Endometrial microvascular endothelial cells (primary cell): ENCODE measurements around the gene S100Z. TPM values are rescaled to one million over a fixed set of nuclear protein-coding genes. Genes with fewer than 3 reads are reported as not detected.
"Not testable (repeated sequence)": the region's sequence is repeated elsewhere in the genome, so short reads cannot be mapped to it uniquely, and the experiment has no call there.

ENCODE experiments used
- in situ Hi-C: cut with HindIII; loops from 2 replicates; pipeline ENCODE4 v1.10.0; 2017; ENCODE audit warnings: low sequenced_read_pairs, low pct_unique_long_range_greater_than_20kb; ENCODE audit errors: inconsistent ontology term
- total RNA-seq: library from RNA; depleted of rRNA; stranded (reverse); fragments of >200 nt; gene quantifications from one replicate; pipeline ENCODE4 v1.2.3, GENCODE V29; 2015; ENCODE audit errors: inconsistent ontology term

S100Z gene
- total RNA-seq, 1 donor from 2014 or later: not detected

DNA sequence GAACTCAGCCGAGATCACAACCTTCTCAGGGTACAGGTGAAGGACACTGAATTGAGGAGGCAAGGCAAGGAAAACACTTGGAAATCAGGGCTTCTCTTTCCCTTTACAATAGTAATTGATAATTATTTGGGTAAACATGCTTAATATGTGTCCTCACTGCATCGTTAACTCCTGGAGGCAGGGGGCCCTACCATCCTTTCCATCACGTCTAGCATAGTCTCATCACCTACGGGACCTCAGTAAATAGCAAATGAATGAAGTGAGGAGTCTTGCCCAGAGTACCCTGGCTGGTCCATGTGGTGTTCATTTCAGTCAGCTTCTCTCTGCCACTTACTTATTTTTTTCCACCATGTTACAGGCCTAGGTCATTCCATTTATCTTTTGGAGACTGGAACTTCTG lies 28.7 kb upstream of the S100Z start:
- in situ Hi-C loops: no loop called here

DNA sequence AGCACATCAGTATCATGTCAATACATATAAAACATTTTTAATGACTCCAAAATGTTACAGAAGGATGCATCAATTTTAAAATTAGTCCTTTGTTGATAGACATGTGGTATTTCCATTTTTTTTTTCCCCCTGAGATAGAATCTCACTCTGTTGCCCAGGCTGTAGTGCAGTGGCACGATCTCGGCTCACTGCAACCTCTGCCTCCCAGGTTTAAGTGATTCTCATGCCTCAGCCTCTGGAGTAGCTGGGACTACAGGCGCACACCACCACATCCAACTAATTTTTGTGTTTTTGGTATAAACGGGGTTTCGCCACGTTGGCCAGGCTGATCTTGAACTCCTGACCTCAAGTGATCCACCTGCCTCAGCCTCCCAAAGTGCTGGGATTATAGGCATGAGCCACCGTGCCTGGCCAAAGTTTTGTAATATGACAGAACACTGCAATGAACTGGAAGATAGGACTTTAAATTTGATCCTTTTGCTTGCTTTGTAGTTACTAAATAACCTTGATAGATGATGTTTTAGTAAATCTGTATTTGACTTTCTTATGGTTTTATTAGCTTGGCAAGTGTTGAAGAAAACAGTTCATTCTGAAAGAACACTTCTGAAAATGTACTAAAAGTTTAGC lies 27.6 kb upstream of the S100Z start:
- in situ Hi-C loops: not testable (repeated sequence)

DNA sequence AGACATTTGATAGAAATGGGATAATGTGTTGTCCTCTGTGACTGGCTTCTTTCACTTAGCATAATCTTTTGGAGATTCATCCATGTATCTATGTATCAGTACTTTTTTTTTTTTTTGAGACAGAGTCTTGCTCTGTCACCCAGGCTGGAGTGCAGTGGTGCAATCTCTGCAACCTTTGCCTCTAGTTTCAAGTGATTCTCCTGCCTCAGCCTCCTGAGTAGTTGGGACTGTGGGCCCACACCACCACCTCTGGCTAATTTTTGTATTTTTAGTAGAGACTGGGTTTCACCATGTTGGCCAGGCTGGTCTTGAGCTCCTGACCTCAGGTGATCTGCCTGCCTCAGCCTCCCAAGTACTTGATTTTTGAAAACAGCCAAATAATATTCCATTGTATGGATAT lies 23.4 kb upstream of the S100Z start:
- in situ Hi-C loops: not testable (repeated sequence)

DNA sequence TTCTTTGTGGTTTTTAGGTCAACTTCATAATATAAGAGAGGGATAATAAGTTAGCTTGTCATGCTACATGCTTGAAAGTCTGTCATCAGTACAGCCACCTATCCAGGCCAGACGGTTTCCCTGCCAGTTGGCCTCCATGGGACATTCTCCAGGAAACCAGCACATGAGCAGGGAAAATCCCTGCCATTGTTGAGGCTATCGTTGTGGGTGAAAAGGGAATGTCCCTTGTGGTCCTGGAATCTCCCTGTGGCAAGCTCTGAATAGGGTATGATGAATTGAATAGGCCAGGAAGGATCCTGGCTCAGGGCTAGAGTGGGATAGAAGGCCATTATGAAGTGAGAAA lies 18.7 kb upstream of the S100Z start:
- in situ Hi-C loops: no loop called here

DNA sequence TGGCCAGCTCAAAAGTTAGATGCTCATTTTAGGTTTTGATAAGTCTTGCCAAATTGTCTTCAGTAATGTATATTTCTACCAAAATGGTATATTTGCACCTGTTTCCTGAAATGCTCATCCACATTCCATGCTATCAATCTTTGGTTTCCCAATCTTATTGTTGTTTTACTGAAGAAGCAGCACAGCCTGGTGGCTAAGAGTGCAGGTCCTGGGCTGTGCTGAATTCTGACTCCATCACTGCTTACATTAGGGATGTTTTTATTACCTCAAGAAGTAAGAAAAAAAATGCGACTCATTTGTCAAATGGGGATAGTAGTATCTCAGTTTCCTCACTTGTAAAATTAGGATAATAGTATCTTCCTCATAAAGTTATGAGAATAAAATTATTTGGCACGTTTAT lies 13.6 kb upstream of the S100Z start:
- in situ Hi-C loops: no loop called here

DNA sequence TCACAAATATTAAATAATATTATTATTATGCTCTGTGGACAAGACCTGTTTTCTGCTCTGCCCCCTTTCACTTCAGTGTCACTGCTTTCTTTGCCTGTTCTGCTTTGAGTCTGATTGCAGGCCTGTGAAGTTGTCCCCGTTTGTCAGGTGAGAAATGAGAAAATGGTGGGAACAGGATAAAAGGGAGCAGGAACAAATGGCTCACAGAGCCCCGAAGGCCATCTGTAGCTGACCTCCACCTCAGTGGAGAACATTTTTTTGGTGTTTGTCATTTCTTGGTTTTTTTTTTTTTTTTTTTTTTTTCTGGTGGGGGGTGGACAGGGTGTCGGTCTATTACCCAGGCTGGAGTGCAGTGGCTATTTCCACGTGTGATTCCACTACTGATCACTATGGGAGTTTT lies 13.2 kb upstream of the S100Z start:
- in situ Hi-C loops: no loop called here

DNA sequence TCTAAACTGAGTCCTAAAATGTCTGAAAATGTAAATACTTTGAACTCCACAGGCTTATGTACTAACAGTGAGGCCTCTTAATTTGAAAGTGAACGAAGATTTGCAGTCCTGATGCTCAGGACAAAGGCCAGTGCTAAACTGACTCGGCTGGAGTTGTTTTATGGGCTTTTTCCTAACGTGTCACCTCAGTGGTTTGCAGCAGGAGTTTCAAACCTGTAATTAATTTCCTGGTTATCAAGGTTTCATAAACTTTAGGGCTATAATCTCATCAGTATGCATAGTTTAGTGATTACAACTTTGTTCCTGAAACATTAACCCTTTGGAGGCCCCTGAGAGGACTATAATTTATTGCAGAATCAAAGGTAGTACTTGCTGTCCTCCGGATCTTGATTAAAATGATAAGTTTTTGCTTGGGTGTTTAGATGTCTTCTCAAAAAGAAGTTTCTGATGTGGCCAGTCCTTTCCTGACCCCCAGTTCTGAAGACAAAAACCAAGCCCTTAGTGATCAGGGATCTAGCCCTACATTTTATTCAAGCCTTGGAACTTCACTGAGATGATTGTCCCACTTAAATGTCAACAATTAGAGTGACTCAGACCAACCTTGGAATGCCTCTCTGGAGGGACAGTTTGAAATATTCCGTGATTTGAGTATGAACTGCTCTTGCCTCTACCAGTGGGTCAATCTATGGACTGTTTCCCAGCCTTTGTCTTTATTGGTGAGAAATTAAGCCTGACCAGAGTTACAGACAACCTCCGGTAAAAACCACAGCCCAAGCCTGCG lies 11.1 kb upstream of the S100Z start:
- in situ Hi-C loops: no loop called here

DNA sequence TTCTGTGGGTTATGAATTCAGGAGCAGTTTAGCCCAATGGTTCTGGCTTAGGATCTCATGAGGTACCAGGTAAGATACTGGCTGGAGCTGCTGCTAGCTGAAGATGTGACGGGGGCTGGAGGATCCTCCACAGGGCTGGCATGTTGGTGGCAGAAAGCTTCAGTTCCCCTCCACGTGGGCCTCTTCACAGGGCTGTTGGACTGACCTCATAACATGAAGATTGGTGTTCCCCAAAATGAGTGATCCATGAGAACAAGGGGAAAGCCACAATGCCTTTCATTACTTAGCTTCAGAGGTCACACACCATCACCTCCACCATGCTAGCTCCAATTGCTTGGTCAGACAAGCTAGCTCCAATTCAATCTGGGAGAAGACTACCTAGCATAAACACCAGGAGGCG lies 8.5 kb upstream of the S100Z start:
- in situ Hi-C loops: no loop called here

DNA sequence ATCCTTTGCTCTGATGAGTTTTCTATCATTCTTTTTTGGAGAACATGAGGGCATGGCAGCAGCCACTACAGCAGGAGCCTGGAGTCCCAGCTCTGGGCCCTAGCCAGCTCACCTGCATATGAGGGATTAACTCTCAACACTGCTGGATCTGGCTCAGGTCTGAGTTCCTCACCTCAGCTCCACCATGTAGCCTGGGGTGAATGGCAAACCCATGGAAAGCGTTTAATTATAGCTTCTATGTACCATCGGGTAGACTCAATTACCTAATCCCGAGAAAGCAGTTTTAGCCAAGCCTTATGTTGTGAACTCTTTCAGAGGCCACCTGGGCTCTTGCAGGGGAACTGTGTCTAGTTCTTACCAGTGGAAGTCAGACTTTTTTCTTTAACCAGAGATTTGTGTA lies 3.9 kb upstream of the S100Z start:
- in situ Hi-C loops: no loop called here

DNA sequence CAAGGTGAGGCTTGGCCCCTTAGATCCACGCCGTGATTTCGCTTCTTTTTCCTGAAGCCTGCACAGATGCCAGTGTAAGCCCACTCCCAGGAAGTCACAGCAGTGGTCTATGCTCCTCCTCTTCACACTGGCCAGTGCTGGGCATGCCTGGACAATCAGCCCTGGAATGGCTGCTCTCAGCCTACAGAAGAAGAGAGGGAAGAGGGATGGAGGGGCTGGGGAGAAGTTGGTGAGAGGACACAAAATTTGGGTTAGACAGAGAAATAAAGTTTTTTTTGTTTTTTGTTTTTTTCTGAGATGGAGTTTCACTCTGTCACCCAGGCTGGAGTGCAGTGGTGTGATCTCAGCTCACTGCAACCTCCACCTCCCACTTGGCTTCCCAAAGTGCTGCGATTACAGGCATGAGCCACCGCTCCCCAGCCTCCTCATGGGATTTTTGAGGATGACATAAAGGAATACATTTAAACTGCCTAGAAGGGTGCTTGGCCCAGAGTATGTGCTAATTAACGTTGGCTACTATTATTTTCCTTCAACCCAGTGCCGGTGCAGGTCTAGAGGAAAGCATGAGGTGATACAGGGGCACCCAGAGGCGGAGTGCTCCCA lies 830 bp downstream of the S100Z start:
- in situ Hi-C loops: no loop called here

DNA sequence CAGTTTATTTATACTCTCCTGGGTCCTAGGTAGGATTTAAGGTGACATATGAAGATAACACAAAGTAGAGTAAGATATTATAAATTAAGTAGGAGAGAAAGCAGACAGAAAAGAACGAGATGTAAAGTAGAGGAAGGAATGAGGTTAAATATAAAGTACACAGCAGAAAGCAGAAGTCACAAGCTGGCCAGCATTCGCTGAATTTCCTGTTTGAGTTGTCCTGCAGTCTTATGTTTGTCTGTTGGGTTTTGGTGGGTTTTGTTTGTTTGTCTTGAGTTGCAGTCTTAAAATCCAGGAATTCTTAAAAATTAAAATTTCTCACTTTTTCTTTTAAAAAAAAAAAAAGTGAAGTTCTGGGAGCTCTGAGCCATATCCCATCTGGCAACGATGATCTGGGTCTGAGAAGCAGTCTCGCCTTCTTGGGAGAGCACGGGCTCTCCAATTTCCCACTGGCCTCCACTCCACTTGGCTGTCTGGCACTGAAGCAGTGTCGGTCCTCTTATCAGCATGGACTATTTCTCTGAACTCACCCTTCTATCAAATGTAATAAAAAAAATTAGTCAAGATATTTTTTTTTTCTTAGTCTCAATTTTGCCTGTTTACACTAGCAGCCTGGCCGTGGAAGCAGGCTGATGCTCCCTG lies 2.0 kb downstream of the S100Z start:
- in situ Hi-C loops: no loop called here

DNA sequence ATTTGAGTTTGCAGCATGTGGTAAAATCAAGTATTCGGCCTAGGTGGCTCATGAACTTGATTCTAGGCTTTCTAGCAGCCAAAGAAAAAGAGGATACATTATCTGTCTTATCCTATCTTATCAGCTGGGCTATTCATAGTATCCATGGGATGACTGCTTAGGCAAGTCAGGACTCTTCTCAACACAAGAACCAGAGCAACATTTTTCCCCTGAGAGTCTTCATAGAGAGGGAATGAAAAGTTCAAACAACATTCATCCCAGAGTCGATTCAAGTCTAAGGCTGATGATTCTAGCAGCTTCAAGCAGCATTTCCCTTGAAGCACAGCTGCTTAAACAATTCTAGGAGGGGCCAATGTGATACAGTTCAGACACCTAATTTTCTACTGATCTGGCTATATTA lies 3.0 kb downstream of the S100Z start:
- in situ Hi-C loops: no loop called here

DNA sequence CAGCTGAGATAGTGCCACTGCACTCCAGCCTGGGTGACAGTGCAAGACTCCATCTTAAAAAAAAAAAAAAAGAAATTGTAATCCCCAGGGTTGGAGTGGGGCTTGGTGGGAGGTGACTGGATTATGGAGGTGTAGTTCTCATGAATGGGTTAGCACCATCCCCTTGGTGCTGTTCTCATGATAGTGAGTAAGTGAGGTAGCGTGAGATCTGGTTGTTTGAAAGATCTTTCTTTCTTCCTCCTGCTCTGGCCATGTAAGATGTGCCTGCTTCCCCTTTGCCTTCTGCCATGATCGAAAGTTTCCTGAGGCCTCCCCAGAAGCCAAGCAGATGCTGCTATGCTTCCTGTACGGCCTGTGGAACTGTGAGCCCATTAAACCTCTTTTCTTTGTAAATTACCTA lies 3.9 kb downstream of the S100Z start:
- in situ Hi-C loops: not testable (repeated sequence)

DNA sequence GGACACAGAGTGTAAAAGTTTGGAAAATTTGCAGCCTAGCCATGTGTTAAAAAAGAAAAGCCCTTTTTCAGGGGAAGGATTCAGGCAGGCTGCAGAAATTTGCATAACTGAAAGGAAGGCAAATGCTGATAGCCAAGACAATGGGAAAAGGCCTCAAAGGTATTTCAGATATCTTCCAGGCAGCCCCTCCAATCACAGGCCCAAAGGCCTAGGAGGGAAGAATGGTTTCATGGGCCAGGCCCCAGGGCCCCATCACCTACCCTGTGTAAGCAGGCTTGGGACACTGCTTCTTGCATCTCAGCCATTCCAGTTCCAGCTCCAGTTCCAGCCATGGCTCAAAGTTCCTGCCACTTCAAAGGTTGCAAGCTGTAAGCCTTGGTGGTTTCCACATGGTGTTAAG lies 4.8 kb downstream of the S100Z start:
- in situ Hi-C loops: no loop called here

DNA sequence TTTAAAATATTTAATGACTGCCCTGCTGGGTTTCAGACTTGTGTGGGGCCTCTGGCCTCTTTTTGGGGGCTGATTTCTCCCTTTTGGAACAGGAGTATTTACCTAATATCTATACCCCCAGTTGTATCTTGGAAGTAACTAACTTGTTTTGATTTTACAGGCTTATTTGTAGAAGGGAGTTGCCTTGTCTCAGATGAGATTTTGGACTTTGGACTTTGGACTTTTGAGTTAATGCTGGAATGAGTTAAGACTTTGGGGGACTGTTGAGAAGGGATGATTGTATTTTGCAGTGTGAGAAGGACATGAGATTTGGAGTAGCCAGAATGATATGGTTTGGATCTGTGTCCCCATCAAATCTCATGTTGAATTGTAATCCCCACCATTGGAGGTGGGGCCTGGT lies 5.7 kb downstream of the S100Z start:
- in situ Hi-C loops: not testable (repeated sequence)

DNA sequence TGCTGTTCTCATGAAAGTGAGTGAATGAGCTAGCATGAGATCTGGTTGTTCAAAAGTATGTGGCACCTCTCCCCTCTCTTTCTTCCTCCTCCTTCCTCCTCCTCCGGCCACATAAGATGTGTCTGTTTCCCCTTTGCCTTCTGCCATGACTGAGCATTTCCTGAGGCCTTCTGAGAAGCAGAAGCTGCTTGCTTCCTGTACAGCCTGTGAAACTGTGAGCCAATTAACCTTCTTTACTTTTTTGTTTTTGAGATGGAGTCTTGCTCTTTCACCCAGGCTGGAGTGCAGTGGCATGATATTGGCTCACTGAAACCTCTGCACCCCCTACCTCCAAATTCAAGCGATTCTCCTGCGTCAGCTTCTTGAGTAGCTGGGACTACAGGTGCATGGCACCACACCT lies 6.1 kb downstream of the S100Z start:
- in situ Hi-C loops: no loop called here

DNA sequence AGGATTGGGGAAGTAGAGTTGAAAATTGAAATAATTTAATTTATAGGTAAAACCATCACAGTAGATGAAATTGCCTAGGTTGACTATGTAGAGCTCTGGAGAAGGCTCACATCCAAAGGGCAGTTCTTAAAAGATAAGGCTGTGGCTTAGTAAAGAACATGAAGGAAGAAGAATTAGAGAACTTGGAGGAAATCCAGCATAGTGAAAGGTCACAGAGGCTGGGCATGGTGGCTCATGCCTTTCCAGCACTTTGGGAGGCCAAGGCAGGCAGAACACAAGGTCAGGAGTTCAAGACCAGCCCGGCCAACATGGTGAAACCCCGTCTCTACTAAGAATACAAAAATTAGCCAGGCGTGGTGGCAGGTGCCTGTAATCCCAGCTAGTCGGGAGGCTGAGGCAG lies 7.0 kb downstream of the S100Z start:
- in situ Hi-C loops: not testable (repeated sequence)

DNA sequence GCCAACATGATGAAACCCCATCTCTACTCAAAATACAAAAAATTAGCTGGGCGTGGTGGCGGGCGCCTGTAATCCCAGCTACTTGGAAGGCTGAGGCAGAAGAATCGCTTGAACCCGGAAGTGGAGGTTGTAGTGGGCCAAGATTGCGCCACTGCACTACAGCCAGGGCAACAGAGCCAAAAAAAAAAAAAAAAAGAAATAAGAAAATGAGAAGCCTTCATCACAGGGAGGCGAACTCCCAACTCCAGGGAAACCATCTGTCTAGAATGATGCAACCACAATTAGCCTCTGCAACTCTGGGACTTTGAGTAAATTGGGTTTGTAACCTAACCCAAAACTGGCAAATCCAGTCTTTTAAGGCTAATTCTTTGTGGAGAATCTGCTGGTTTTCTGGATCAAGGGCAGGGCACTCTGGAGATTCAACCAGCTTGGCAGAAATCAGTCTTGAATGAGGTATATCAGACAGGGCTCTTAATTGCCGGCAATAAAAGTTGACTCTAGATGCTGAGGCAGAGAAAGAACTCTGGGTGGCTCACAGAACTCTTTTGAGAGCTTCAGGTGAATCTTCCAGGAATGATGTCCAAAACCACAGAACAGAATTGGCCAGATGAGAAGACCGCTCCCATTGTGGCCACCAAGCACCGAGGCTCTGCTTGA lies 9.9 kb downstream of the S100Z start:
- in situ Hi-C loops: no loop called here

DNA sequence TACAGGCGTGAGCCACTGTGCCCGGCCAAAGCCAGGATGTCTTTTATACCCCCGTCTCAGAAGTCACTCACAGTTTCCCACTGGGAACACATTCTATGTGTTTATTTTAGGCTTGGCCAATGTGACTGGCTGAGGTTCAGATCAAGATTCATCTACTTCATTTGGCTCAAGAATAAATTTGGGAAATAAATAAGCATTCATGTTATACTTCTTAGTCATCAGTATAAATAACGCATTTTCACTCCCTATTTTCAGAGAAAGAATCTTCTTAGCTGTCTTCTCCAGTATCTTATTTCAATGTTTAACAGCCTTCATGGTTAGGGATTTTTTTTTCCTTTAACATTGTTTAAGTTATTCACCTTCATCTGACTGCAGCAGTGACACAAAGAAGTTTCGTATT lies 11.8 kb downstream of the S100Z start:
- in situ Hi-C loops: no loop called here

DNA sequence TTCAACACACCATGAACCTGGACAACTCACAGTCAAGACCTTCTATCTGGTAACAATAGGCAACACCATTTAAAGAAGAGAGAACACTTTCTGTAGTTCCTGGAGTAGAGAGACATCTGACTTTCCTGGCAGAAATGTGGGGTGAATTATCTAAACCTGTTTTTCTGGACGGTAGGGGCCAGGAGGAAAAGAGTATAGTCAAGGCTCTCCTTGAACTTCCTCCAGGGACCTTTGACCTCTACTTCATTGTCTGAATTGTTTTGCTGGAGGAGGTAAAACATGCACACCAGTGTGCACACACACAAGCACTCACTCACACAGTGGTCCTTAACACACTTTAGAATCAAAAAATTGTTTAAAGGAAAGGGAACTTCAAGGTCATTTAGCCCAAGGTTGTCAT lies 13.2 kb downstream of the S100Z start:
- in situ Hi-C loops: no loop called here
